Neural crest cell (in vitro differentiated cells): Measurements from ENCODE around the gene ARFGEF3. TPM values are rescaled to one million over a fixed set of nuclear protein-coding genes. Genes with fewer than 3 reads are reported as not detected.

ENCODE experiments used
- DNase-seq: peaks from one replicate; pipeline ENCODE4 v3.0.0; 2021; ENCODE audit warnings: low read depth, mixed read lengths, low spot score
- H3K27ac Mint-ChIP-seq: one replicate; pipeline ENCODE4 v1.8.0; 2021; ENCODE audit warnings: mild to moderate bottlenecking, mixed read lengths; ENCODE audit not compliant: unreplicated experiment
- H3K27me3 Mint-ChIP-seq: 2 replicates; pipeline ENCODE4 v1.8.0; 2021; ENCODE audit warnings: low read depth, mild to moderate bottlenecking, mixed read lengths
- H3K36me3 Mint-ChIP-seq: 2 replicates; pipeline ENCODE4 v1.8.0; 2021; ENCODE audit warnings: low read depth, mild to moderate bottlenecking, mixed read lengths
- H3K4me1 Mint-ChIP-seq: 2 replicates; pipeline ENCODE4 v1.8.0; 2021; ENCODE audit warnings: mixed read lengths
- H3K4me3 Mint-ChIP-seq: one replicate; pipeline ENCODE4 v1.8.0; 2021; ENCODE audit warnings: mild to moderate bottlenecking, mixed read lengths
- H3K9me3 Mint-ChIP-seq: 2 replicates; pipeline ENCODE4 v1.8.0; 2021; ENCODE audit warnings: mixed read lengths
- CTCF ChIP-seq: fragments of 200-600 bp; sonication (generic); conservative IDR thresholded peaks from 2 replicates; pipeline ENCODE4 v1.5.0; 2021; ENCODE audit warnings: antibody characterized with exemption, mild to moderate bottlenecking
- total RNA-seq: library from RNA; stranded (reverse); gene quantifications from 2 replicates; pipeline ENCODE4 v1.2.1, GENCODE V29; 2021

The ARFGEF3 gene
- total RNA-seq, 1 donor from 2014 or later, result 0.30 TPM

DNA sequence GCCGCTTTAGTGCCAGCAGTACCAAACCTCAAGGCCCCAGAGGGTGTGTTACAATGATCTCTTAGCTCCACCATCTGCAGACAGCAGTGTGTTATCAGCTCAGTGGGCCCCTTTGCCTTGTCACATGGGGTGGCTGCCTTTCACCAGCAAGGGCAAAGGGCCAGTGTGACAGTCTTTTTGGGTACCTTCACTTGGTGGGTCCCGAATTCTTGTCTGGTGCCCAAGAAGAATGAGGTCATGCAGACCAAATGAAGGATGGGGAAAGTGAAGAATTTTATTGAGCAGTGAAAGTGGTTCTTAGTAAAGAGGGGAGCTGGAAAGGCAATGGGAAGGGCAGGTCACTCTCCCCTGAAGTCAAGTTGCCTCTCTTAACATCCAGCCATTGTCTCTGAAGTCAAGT is 213.1 kb downstream of the ARFGEF3 start:
- H3K4me1 Mint-ChIP-seq, result peaks cover 10% of the 10 kb centered on the region
- H3K36me3 Mint-ChIP-seq, result no peaks in the 10 kb centered on the region
- H3K27ac Mint-ChIP-seq, result no peak overlapping the region
- TF ChIP-seq CTCF, result no peak
- no peak for DNase-seq
- H3K27me3 Mint-ChIP-seq, result no peaks in the 10 kb centered on the region
- no peaks in the 10 kb centered on the region for H3K9me3 Mint-ChIP-seq
- no peak overlapping the region for H3K4me3 Mint-ChIP-seq

- no peak for DNase-seq
- H3K36me3 Mint-ChIP-seq, result no peaks in the 10 kb centered on the region
- H3K27ac Mint-ChIP-seq, result no peak overlapping the region
- no peak for TF ChIP-seq CTCF
- H3K4me3 Mint-ChIP-seq, result no peak overlapping the region
- no peaks in the 10 kb centered on the region for H3K9me3 Mint-ChIP-seq
- no peaks in the 10 kb centered on the region for H3K27me3 Mint-ChIP-seq
- H3K4me1 Mint-ChIP-seq, result peaks cover 4% of the 10 kb centered on the region
Observed at GRCh38 chr6:138377042-138377441, 215.3 kb downstream of the ARFGEF3 start.

DNA sequence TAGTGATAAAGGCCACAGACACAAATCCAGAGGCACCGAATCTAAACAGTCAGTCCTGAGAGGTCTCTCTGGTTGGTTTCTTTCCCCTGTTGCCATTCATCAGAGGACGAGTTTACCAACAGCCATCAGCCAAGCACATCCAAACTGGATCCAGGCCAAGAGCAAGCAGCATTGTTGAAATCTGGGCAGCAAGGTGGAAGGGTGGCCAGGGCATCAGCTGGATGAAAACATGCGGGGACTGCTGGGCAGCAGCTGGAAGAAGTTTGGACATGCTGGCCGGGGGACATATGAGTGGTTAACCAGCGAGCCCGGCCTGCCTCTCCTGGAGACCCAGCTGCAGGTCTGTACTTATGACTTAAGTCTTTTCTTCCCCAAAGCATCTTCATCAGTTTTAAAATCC is 216.1 kb downstream of the ARFGEF3 start, which contains the start of gene SMIM28:
TSS of gene SMIM28 (plus strand) at position 62 of the 400 bp plus-strand sequence. CDS start at position 230, 168 bp downstream.
- Mint-ChIP-seq H3K27me3 (no peaks in the 10 kb centered on the region), H3K27ac (no peak within 1 kb of the TSS), H3K9me3 (no peaks in the 10 kb centered on the region), H3K4me1 (no peaks in the 10 kb centered on the region), H3K36me3 (no peaks in the 10 kb centered on the region), H3K4me3 (no peak within 1 kb of the TSS)
- no peak for TF ChIP-seq CTCF
- DNase-seq, result no peak

DNA sequence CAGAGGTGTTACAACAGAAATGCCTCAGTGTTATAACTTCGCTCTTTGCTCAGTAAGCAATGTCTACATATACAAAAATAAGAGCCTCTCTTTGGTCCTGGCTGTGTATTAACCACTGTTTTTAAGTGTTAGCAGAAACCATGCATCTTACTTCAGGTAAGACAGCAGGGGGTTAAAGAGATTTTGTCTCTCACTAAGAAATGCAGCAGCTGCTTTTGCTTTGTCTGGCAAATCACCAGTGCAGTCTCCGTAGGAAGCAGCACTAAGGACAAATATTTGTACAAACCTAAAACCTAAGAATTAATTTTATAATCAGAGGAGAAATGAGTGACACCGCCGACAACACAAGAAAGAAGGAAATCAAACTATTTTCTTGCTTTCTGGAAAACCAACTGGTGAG is 216.7 kb downstream of the ARFGEF3 start:
- Mint-ChIP-seq H3K4me3 (no peak overlapping the region), H3K36me3 (no peaks in the 10 kb centered on the region), H3K27me3 (no peaks in the 10 kb centered on the region), H3K4me1 (no peaks in the 10 kb centered on the region), H3K27ac (no peak overlapping the region), H3K9me3 (no peaks in the 10 kb centered on the region)
- no peak for DNase-seq
- no peak for TF ChIP-seq CTCF

DNA sequence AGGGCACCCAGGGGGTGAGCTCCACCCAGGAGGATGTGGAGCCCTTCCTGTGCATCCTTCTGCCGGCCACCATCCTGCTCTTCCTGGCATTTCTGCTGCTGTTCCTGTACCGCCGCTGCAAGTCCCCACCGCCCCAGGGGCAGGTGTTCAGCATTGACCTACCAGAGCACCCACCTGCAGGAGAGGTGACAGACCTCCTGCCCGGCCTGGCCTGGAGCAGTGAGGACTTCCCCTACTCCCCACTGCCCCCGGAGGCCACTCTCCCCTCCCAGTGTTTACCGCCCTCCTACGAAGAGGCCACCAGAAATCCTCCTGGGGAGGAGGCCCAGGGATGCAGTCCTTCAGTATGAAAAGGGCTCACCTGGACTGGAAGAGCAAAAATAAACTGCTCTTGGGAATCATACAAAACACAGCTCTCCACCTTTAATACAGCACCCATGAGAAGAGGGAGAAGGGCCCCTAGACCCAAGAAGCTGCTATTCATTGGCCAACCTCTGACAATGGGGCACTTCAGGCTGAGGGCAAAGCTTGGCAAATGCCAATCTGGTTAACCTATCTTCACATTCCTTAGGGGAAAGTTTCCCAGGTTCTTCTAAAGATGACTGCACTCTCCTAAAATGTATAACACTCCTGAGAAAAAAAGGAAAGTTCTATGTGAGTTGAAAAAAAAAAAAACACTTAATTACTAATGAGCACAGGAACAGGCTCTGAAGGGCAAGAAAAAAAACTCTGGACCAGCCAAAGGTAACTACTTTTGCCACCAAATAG is 220.9 kb downstream of the ARFGEF3 start:
- Mint-ChIP-seq H3K4me3 (no peak overlapping the region), H3K36me3 (no peaks in the 10 kb centered on the region), H3K27me3 (no peaks in the 10 kb centered on the region), H3K4me1 (no peaks in the 10 kb centered on the region), H3K9me3 (no peaks in the 10 kb centered on the region), H3K27ac (no peak overlapping the region)
- DNase-seq, result no peak
- no peak for TF ChIP-seq CTCF
